Measurements from ENCODE around the gene RTN3.

RTN3 gene

GRCh38 chr11:63719001-63719400, 37.7 kb downstream of the RTN3 start:
- TF ChIP-seq CTCF (IDR thresholded peaks at IDR 0.05; ENCODE audit: low read depth, low read length), result no peak
- DNase-seq (ENCODE audit: extremely low read depth, low read depth), result no peak

- no peak for DNase-seq (ENCODE audit: extremely low read depth, low read depth)
Measured at GRCh38 chr11:63719987-63720386, 38.7 kb downstream of the RTN3 start.

GRCh38 chr11:63720611-63721010, 39.3 kb downstream of the RTN3 start:
- no peak for TF ChIP-seq CTCF (IDR thresholded peaks at IDR 0.05; ENCODE audit: low read depth, low read length)
- no peak for DNase-seq (ENCODE audit: extremely low read depth, low read depth)

More at GRCh38 chr11:63719987-63720386, 38.7 kb downstream of the RTN3 start:
- TF ChIP-seq CTCF (IDR thresholded peaks at IDR 0.05; ENCODE audit: low read depth, low read length), result no peak

- no peak for DNase-seq (ENCODE audit: extremely low read depth, low read depth)
- TF ChIP-seq CTCF (IDR thresholded peaks at IDR 0.05; ENCODE audit: low read depth, low read length), result no peak
Measured at GRCh38 chr11:63729326-63729725, 48.0 kb downstream of the RTN3 start.

GRCh38 chr11:63736864-63737263, 55.6 kb downstream of the RTN3 start:
- DNase-seq (ENCODE audit: extremely low read depth, low read depth), result no peak
- no peak for TF ChIP-seq CTCF (IDR thresholded peaks at IDR 0.05; ENCODE audit: low read depth, low read length)

GRCh38 chr11:63737718-63738117, 56.4 kb downstream of the RTN3 start:
- DNase-seq (ENCODE audit: extremely low read depth, low read depth), result no peak
- no peak for TF ChIP-seq CTCF (IDR thresholded peaks at IDR 0.05; ENCODE audit: low read depth, low read length)

- peak; percentile 51 for DNase-seq (ENCODE audit: extremely low read depth, low read depth)
- TF ChIP-seq CTCF (IDR thresholded peaks at IDR 0.05; ENCODE audit: low read depth, low read length), result peak; percentile 97
Measured at GRCh38 chr11:63738720-63739360, 57.5 kb downstream of the RTN3 start.
